Endothelial cell (in vitro differentiated cells): Measurements from ENCODE around the gene NFIC. TPM values are rescaled to one million over a fixed set of nuclear protein-coding genes. Genes with fewer than 3 reads are reported as not detected.
A peak's percentile ranks its signal among the peaks of the same experiment; 100 is the strongest.

ENCODE experiments used
- DNase-seq: peaks from one replicate; pipeline ENCODE4 v3.0.0; 2021; ENCODE audit warnings: low spot score
- H3K27ac Mint-ChIP-seq: one replicate; pipeline ENCODE4 v1.8.0; 2021; ENCODE audit warnings: mixed read lengths, inconsistent platforms; ENCODE audit not compliant: unreplicated experiment
- H3K27me3 Mint-ChIP-seq: one replicate; pipeline ENCODE4 v1.8.0; 2021; ENCODE audit warnings: mild to moderate bottlenecking, moderate library complexity, mixed read lengths, inconsistent platforms; ENCODE audit not compliant: unreplicated experiment
- H3K36me3 Mint-ChIP-seq: one replicate; pipeline ENCODE4 v1.8.0; 2021; ENCODE audit warnings: mild to moderate bottlenecking, low read depth, mixed read lengths, inconsistent platforms; ENCODE audit not compliant: unreplicated experiment
- H3K4me1 Mint-ChIP-seq: one replicate; pipeline ENCODE4 v1.8.0; 2021; ENCODE audit warnings: mild to moderate bottlenecking, mixed read lengths, inconsistent platforms; ENCODE audit not compliant: unreplicated experiment
- H3K4me3 Mint-ChIP-seq: one replicate; pipeline ENCODE4 v1.8.0; 2021; ENCODE audit warnings: mild to moderate bottlenecking, mixed read lengths, inconsistent platforms; ENCODE audit not compliant: unreplicated experiment
- H3K9me3 Mint-ChIP-seq: one replicate; pipeline ENCODE4 v1.8.0; 2021; ENCODE audit warnings: mixed read lengths, inconsistent platforms; ENCODE audit not compliant: unreplicated experiment
- CTCF ChIP-seq: fragments of 200-600 bp; sonication (generic); IDR thresholded peaks from one replicate; pipeline ENCODE4 v1.5.0; 2021; ENCODE audit warnings: antibody characterized with exemption; ENCODE audit not compliant: unreplicated experiment
- total RNA-seq: library from RNA; stranded (reverse); fragmentation: NEBNext Ultra II Directional; extraction: Animal tissue kit (Norgen Biotek cat#: 25700); gene quantifications from one replicate; pipeline ENCODE4 v1.2.1, GENCODE V29; 2021; ENCODE audit not compliant: unreplicated experiment

NFIC gene
- total RNA-seq, 1 donor from 2014 or later, result 4.9 TPM

GRCh38 chr19:3492131-3492839, 125.9 kb downstream of the NFIC start:
- Mint-ChIP-seq H3K9me3 (no peaks in the 10 kb centered on the region), H3K36me3 (peaks cover 10% of the 10 kb centered on the region), H3K4me3 (peak overlapping the region; percentile 78), H3K4me1 (no peaks in the 10 kb centered on the region), H3K27ac (no peak overlapping the region), H3K27me3 (peaks cover 5% of the 10 kb centered on the region)
- DNase-seq, result no peak
- no peak for TF ChIP-seq CTCF

GRCh38 chr19:3492919-3493318, 126.5 kb downstream of the NFIC start:
- Mint-ChIP-seq H3K9me3 (no peaks in the 10 kb centered on the region), H3K4me1 (no peaks in the 10 kb centered on the region), H3K27ac (no peak overlapping the region), H3K36me3 (peaks cover 12% of the 10 kb centered on the region), H3K27me3 (peaks cover 8% of the 10 kb centered on the region), H3K4me3 (peak overlapping the region; percentile 78)
- DNase-seq, result no peak
- TF ChIP-seq CTCF, result no peak

- Mint-ChIP-seq H3K36me3 (peaks cover 14% of the 10 kb centered on the region), H3K4me1 (no peaks in the 10 kb centered on the region), H3K27ac (no peak overlapping the region), H3K27me3 (peaks cover 8% of the 10 kb centered on the region), H3K9me3 (no peaks in the 10 kb centered on the region), H3K4me3 (no peak overlapping the region)
- no peak for TF ChIP-seq CTCF
- no peak for DNase-seq
These were observed 127.3 kb downstream of the NFIC start for GRCh38 chr19:3493651-3494050.

- no peaks in the 10 kb centered on the region for H3K9me3 Mint-ChIP-seq
- no peak for TF ChIP-seq CTCF
- H3K36me3 Mint-ChIP-seq, result peaks cover 14% of the 10 kb centered on the region
- H3K27me3 Mint-ChIP-seq, result peaks cover 8% of the 10 kb centered on the region
- DNase-seq, result peak; percentile 30
- H3K27ac Mint-ChIP-seq, result no peak overlapping the region
- no peak overlapping the region for H3K4me3 Mint-ChIP-seq
- H3K4me1 Mint-ChIP-seq, result peaks cover under 1% of the 10 kb centered on the region
These were observed 127.7 kb downstream of the NFIC start for GRCh38 chr19:3494051-3494450.

GRCh38 chr19:3494559-3494958, 128.2 kb downstream of the NFIC start:
- no peak overlapping the region for H3K4me3 Mint-ChIP-seq
- no peak for DNase-seq
- H3K36me3 Mint-ChIP-seq, result peaks cover 14% of the 10 kb centered on the region
- H3K27ac Mint-ChIP-seq, result no peak overlapping the region
- H3K4me1 Mint-ChIP-seq, result peaks cover 3% of the 10 kb centered on the region
- TF ChIP-seq CTCF, result no peak
- H3K27me3 Mint-ChIP-seq, result peaks cover 8% of the 10 kb centered on the region
- H3K9me3 Mint-ChIP-seq, result no peaks in the 10 kb centered on the region
